Astrocyte (in vitro differentiated cells and primary cell): Measurements from ENCODE around the gene ANXA2.

Experiments
- EZH2 ChIP-seq: IDR thresholded peaks from 2 replicates; pipeline ENCODE4 v1.6.1; 2012; ENCODE audit warnings: mild to moderate bottlenecking, low read length, inconsistent platforms; ENCODE audit not compliant: insufficient read depth
- TF ChIP-seq, protein P1 (sequence below): IDR thresholded peaks from 2 replicates; pipeline ENCODE4 v1.5.1; 2011; ENCODE audit warnings: low read depth, mild to moderate bottlenecking, inconsistent platforms, low read length, moderate library complexity; ENCODE audit not compliant: insufficient read depth

DNA sequence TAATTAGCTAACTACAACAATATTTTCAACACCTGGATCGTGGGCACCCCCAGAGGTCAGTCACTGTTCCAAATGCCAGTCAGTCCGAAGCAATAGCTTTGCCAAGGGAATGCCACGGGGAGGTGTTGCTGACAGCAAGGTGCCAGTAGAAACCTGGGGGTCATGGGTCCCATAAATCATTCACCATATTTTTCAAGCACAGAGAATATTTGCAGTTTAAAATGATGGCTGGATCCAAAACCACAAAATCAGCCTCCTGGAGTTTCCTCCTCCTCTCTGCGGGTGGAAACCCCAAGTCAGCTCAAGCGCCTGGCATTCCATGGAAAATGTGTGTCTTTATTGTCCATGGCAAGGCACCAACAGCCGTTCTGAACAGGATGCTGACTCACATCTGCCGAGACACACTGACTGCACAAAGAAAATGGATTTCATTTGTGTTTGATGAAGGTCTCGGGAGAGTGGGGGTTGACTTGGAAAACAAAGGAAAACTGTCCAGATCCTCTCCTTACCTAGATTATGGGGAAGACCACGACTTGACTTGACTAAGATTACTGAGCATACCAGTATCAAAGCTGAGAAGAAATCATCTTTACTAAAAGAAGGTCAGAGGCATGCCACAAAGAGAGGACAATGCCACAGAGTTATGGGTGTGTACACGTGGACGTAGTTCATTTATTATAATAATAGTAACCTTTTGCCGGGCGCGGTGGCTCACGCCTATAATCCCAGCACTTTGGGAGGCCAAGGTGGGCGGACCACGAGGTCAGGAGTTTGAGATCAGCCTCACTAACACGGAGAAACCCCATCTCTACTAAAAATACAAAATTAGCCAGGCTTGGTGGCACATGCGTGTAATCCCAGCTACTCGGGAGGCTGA is 26.4 kb downstream of the ANXA2 start:
- TF ChIP-seq, protein P1, sequence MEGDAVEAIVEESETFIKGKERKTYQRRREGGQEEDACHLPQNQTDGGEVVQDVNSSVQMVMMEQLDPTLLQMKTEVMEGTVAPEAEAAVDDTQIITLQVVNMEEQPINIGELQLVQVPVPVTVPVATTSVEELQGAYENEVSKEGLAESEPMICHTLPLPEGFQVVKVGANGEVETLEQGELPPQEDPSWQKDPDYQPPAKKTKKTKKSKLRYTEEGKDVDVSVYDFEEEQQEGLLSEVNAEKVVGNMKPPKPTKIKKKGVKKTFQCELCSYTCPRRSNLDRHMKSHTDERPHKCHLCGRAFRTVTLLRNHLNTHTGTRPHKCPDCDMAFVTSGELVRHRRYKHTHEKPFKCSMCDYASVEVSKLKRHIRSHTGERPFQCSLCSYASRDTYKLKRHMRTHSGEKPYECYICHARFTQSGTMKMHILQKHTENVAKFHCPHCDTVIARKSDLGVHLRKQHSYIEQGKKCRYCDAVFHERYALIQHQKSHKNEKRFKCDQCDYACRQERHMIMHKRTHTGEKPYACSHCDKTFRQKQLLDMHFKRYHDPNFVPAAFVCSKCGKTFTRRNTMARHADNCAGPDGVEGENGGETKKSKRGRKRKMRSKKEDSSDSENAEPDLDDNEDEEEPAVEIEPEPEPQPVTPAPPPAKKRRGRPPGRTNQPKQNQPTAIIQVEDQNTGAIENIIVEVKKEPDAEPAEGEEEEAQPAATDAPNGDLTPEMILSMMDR, result no peak
- TF ChIP-seq EZH2, result no peak
